Smooth muscle cell (in vitro differentiated cells): Measurements from ENCODE around the gene SOX5. TPM values are rescaled to one million over a fixed set of nuclear protein-coding genes. Genes with fewer than 3 reads are reported as not detected.

Source experiments
- DNase-seq: peaks from one replicate; lab custom pipeline; 2025; ENCODE audit not compliant: unreplicated experiment; lab: John Stamatoyannopoulos, UW
- H2AFZ ChIP-seq: fragments of 200-600 bp; sonication (generic); 2 replicates; pipeline ENCODE4 v1.6.0; 2016; ENCODE audit warnings: antibody characterized with exemption, low read depth, mild to moderate bottlenecking
- H3F3A ChIP-seq: fragments of 200-600 bp; sonication (generic); 2 replicates; pipeline ENCODE4 v1.6.0; 2017; ENCODE audit warnings: antibody characterized with exemption, low read depth
- H3K27ac ChIP-seq: fragments of 200-600 bp; sonication (generic); 2 replicates; pipeline ENCODE4 v1.5.1; 2016; ENCODE audit warnings: low read depth, mild to moderate bottlenecking
- H3K27me3 ChIP-seq: fragments of 200-600 bp; sonication (generic); 2 replicates; pipeline ENCODE4 v1.6.1; 2016; ENCODE audit warnings: low read depth, mild to moderate bottlenecking
- H3K36me3 ChIP-seq: fragments of 200-600 bp; sonication (generic); 2 replicates; pipeline ENCODE4 v1.5.1; 2016; ENCODE audit warnings: low read depth
- H3K4me1 ChIP-seq: fragments of 200-600 bp; sonication (generic); 2 replicates; pipeline ENCODE4 v1.5.1; 2016; ENCODE audit warnings: low read depth
- H3K4me2 ChIP-seq: fragments of 200-600 bp; sonication (generic); 2 replicates; pipeline ENCODE4 v1.6.0; 2016; ENCODE audit warnings: mild to moderate bottlenecking
- H3K4me3 ChIP-seq: fragments of 200-600 bp; sonication (generic); 2 replicates; pipeline ENCODE4 v1.5.1; 2016; ENCODE audit warnings: mild to moderate bottlenecking
- H3K79me2 ChIP-seq: fragments of 200-600 bp; sonication (generic); 2 replicates; pipeline ENCODE4 v1.6.0; 2016; ENCODE audit warnings: low read depth, mild to moderate bottlenecking
- H3K9ac ChIP-seq: fragments of 200-600 bp; sonication (generic); 2 replicates; pipeline ENCODE4 v1.6.0; 2016; ENCODE audit warnings: low read depth
- H3K9me3 ChIP-seq: fragments of 200-600 bp; sonication (generic); replicated peaks from 2 replicates; pipeline ENCODE4 v1.5.1; 2016; ENCODE audit warnings: low read depth
- H4K20me1 ChIP-seq: fragments of 200-600 bp; sonication (generic); 2 replicates; pipeline ENCODE4 v1.6.0; 2016; ENCODE audit warnings: low read depth
- CTCF ChIP-seq: fragments of 200-600 bp; sonication (generic); IDR thresholded peaks from 2 replicates; pipeline ENCODE4 v1.5.1; 2017; ENCODE audit warnings: borderline replicate concordance, mild to moderate bottlenecking, antibody characterized with exemption; ENCODE audit not compliant: insufficient read depth, poor library complexity, severe bottlenecking
- WGBS: methylation state at CpG from one replicate; pipeline ENCODE4 v1.1.7; 2016; ENCODE audit warnings: low lambda C conversion rate; 5-methylcytosine and 5-hydroxymethylcytosine counted together
- polyA plus RNA-seq: library from polyadenylated mRNA; unstranded; fragments of >200 nt; fragmentation: Nextera tagmentation; extraction: Ambion mirVana; gene quantifications from 2 replicates; pipeline ENCODE4 v1.2.1, GENCODE V29; 2016
- total RNA-seq: library from RNA; depleted of rRNA; stranded (reverse); fragments of >200 nt; gene quantifications from 2 replicates; pipeline ENCODE4 v1.2.3, GENCODE V29; 2014

The SOX5 gene
- total and polyA plus RNA-seq, 2 experiments from 2014 or later: 22.3 to 47.8 TPM

DNA sequence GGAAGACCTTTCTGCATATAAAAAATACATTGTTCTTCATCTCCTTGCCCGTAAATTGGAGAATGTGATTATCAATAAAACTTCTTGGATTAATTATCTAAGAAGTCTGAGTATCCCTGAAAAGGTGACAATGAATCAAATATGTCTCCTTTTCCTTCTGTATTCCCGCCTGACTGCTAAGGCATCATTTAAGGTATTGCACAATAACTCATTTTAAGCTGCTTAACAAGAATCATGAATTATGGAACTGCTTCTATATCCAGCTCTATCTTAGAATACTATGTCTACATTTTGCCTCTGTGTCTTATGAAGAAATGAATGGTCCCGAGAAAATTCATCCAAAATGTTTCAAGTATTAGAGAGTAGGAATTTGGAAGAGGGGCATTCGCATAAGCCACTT lies 294.4 kb downstream of the SOX5 start:
- Histone ChIP-seq H3K36me3 (no peaks in the 10 kb centered on the region), H3F3A (no peaks in the 10 kb centered on the region), H3K79me2 (no peaks in the 10 kb centered on the region), H3K4me2 (no peak overlapping the region), H2AFZ (no peak overlapping the region), H3K4me1 (no peaks in the 10 kb centered on the region), H3K4me3 (no peak overlapping the region), H3K9ac (no peak overlapping the region), H4K20me1 (no peaks in the 10 kb centered on the region), H3K27ac (no peak overlapping the region), H3K27me3 (no peaks in the 10 kb centered on the region), H3K9me3 (no peaks in the 10 kb centered on the region)
- DNase-seq: no peak
- WGBS: 95% methylated on average over 4 of the region's 4 CpGs
- no peak for TF ChIP-seq CTCF

GRCh38 chr12:23648546-23648945 lies 300.9 kb downstream of the SOX5 start:
- H3K4me3 ChIP-seq: no peak overlapping the region
- DNase-seq: no peak
- WGBS: 97% methylated on average over 1 of the region's 1 CpG

DNA sequence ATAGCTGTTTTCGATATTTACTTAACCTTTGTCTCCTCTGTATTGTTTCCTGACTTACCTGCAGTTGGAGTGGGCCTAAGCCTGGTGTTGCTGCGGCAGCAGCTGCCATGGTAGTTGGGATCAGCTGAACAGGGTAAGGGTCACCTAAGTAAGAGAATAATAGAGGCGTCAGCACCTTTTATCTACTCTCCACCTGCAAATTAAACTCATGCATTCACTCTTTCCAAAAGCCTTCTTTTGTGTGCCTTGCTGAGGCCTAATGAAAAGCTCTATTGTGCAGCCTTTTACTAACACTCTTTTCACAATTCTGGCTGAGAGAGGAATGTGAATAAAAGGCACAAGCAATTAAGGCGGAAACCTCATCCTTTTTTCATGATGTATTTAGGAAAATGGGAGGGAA lies 308.7 kb downstream of the SOX5 start:
- no peak for DNase-seq
- Histone ChIP-seq H4K20me1 (no peaks in the 10 kb centered on the region), H3K4me1 (peaks cover 29% of the 10 kb centered on the region), H3K36me3 (peaks cover 12% of the 10 kb centered on the region), H3F3A (no peaks in the 10 kb centered on the region), H3K27me3 (no peaks in the 10 kb centered on the region), H3K4me3 (no peak overlapping the region), H3K4me2 (no peak overlapping the region), H2AFZ (no peak overlapping the region), H3K9ac (no peak overlapping the region), H3K27ac (no peak overlapping the region), H3K9me3 (no peaks in the 10 kb centered on the region), H3K79me2 (no peaks in the 10 kb centered on the region)
- no peak for TF ChIP-seq CTCF
- WGBS: 81% methylated on average over 4 of the region's 4 CpGs

More at GRCh38 chr12:23648546-23648945, 300.9 kb downstream of the SOX5 start:
- Histone ChIP-seq H3K9ac (no peak overlapping the region), H3K27ac (no peak overlapping the region), H3K36me3 (peaks cover 6% of the 10 kb centered on the region), H3K4me2 (no peak overlapping the region), H3K79me2 (no peaks in the 10 kb centered on the region), H3K27me3 (no peaks in the 10 kb centered on the region), H4K20me1 (no peaks in the 10 kb centered on the region), H2AFZ (no peak overlapping the region), H3K4me1 (no peaks in the 10 kb centered on the region), H3K9me3 (no peaks in the 10 kb centered on the region), H3F3A (no peaks in the 10 kb centered on the region)
- TF ChIP-seq CTCF: no peak

GRCh38 chr12:23634344-23634743 lies 315.1 kb downstream of the SOX5 start:
- no peaks in the 10 kb centered on the region for H3K79me2 ChIP-seq
- peaks cover 25% of the 10 kb centered on the region for H3K4me1 ChIP-seq
- H4K20me1 ChIP-seq: no peaks in the 10 kb centered on the region
- H3K9me3 ChIP-seq: no peaks in the 10 kb centered on the region
- no peak overlapping the region for H3K27ac ChIP-seq
- no peaks in the 10 kb centered on the region for H3K27me3 ChIP-seq
- H2AFZ ChIP-seq: no peak overlapping the region
- 97% methylated on average over 2 of the region's 2 CpGs for WGBS
- TF ChIP-seq CTCF: no peak
- H3K9ac ChIP-seq: no peak overlapping the region
- no peak overlapping the region for H3K4me2 ChIP-seq
- DNase-seq: no peak
- peaks cover 3% of the 10 kb centered on the region for H3F3A ChIP-seq
- peaks cover 4% of the 10 kb centered on the region for H3K36me3 ChIP-seq
- H3K4me3 ChIP-seq: no peak overlapping the region
